Activated CD8-positive, alpha-beta T cell treated with anti-CD3 and anti-CD28 coated beads for 36 hours (primary cell): Measurements from ENCODE around the gene KIAA1210. TPM values are rescaled to one million over a fixed set of nuclear protein-coding genes. Genes with fewer than 3 reads are reported as not detected.

ENCODE experiments used
- ATAC-seq: fragments of 200-7000 bp; cut with Tn5 transposase; one replicate; pipeline ENCODE4 v1.10.0; 2021; ENCODE audit warnings: mild to moderate bottlenecking, moderate library complexity
- CTCF ChIA-PET: fragments of 350-600 bp; sonication (Branson Sonifier 250); formaldehyde crosslinking; loops from one replicate; lab custom pipeline; 2021; ENCODE audit warnings: antibody characterized with exemption; lab: Charles Lee
- POLR2A ChIA-PET: fragments of 350-600 bp; sonication (Branson Sonifier 250); formaldehyde crosslinking; loops from one replicate; lab custom pipeline; 2021; ENCODE audit warnings: antibody characterized with exemption; lab: Charles Lee
- DNase-seq: peaks from one replicate; pipeline ENCODE4 v3.0.0-alpha.2; 2020
- H3K27ac Mint-ChIP-seq: one replicate; pipeline ENCODE4 v1.8.0; 2021; ENCODE audit warnings: mild to moderate bottlenecking, mixed read lengths
- H3K27me3 Mint-ChIP-seq: one replicate; pipeline ENCODE4 v1.8.0; 2021; ENCODE audit warnings: mixed read lengths
- H3K36me3 Mint-ChIP-seq: one replicate; pipeline ENCODE4 v1.8.0; 2021; ENCODE audit warnings: low read depth, mixed read lengths
- H3K4me1 Mint-ChIP-seq: one replicate; pipeline ENCODE4 v1.8.0; 2021; ENCODE audit warnings: low read depth, mixed read lengths
- H3K4me3 Mint-ChIP-seq: one replicate; pipeline ENCODE4 v1.8.0; 2021; ENCODE audit warnings: mild to moderate bottlenecking, moderate library complexity, mixed read lengths
- H3K9me3 Mint-ChIP-seq: one replicate; pipeline ENCODE4 v1.8.0; 2021; ENCODE audit warnings: mixed read lengths
- intact Hi-C: fragments of 100-400 bp; cut with micrococcal nuclease; formaldehyde crosslinking; loops from one replicate; pipeline ENCODE4 v1.10.0; 2022
- total RNA-seq, 2 experiments: library from RNA; stranded (reverse); gene quantifications; one replicate each; pipeline ENCODE4 v1.2.3, GENCODE V29; 2021
- TF ChIP-seq, protein P1 (sequence below): fragments of 200-600 bp; IDR thresholded peaks from one replicate; pipeline ENCODE4 v1.8.0; 2022; ENCODE audit warnings: antibody characterized with exemption, mild to moderate bottlenecking

The KIAA1210 gene
- total RNA-seq, 2 experiments from 2014 or later: not detected

GRCh38 chrX:119087121-119087520, 40.5 kb downstream of the KIAA1210 start:
- ChIA-PET POLR2A (no interaction called here), CTCF (no interaction called here)
- no peak overlapping the region for H3K27ac Mint-ChIP-seq
- no peaks in the 10 kb centered on the region for H3K4me1 Mint-ChIP-seq
- no peak for ATAC-seq
- intact Hi-C loops: no loop called here
- no peaks in the 10 kb centered on the region for H3K9me3 Mint-ChIP-seq
- H3K4me3 Mint-ChIP-seq: no peak overlapping the region
- DNase-seq: no peak
- no peaks in the 10 kb centered on the region for H3K36me3 Mint-ChIP-seq
- TF ChIP-seq, protein P1, sequence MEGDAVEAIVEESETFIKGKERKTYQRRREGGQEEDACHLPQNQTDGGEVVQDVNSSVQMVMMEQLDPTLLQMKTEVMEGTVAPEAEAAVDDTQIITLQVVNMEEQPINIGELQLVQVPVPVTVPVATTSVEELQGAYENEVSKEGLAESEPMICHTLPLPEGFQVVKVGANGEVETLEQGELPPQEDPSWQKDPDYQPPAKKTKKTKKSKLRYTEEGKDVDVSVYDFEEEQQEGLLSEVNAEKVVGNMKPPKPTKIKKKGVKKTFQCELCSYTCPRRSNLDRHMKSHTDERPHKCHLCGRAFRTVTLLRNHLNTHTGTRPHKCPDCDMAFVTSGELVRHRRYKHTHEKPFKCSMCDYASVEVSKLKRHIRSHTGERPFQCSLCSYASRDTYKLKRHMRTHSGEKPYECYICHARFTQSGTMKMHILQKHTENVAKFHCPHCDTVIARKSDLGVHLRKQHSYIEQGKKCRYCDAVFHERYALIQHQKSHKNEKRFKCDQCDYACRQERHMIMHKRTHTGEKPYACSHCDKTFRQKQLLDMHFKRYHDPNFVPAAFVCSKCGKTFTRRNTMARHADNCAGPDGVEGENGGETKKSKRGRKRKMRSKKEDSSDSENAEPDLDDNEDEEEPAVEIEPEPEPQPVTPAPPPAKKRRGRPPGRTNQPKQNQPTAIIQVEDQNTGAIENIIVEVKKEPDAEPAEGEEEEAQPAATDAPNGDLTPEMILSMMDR: no peak
- H3K27me3 Mint-ChIP-seq: no peaks in the 10 kb centered on the region

DNA sequence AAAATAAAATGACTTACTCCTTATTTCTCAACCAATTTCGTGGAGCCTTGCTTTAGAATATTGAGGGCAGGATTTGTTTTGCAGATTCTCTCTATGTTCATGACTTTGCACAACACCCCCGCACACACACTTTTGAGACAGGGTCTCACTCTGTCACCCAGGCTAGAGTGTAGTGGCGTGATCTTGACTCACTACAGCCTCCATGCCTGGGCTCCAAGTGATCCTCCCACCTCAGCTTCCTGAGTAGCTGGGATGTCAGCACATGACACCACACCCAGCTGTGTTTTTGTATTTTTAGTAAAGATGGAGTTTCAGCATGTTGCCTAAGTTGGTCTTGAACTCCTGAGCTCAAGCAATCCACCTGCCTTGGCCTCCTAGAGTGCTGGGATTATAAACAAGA, 42.8 kb downstream of the KIAA1210 start:
- TF ChIP-seq, protein P1: no peak
- H3K27me3 Mint-ChIP-seq: no peaks in the 10 kb centered on the region
- no peaks in the 10 kb centered on the region for H3K9me3 Mint-ChIP-seq
- ATAC-seq (no peak), DNase-seq (no peak)
- no peaks in the 10 kb centered on the region for H3K36me3 Mint-ChIP-seq
- H3K4me1 Mint-ChIP-seq: no peaks in the 10 kb centered on the region
- H3K27ac Mint-ChIP-seq: no peak overlapping the region
- intact Hi-C loops: no loop called here
- ChIA-PET POLR2A (no interaction called here), CTCF (no interaction called here)
- H3K4me3 Mint-ChIP-seq: no peak overlapping the region

DNA sequence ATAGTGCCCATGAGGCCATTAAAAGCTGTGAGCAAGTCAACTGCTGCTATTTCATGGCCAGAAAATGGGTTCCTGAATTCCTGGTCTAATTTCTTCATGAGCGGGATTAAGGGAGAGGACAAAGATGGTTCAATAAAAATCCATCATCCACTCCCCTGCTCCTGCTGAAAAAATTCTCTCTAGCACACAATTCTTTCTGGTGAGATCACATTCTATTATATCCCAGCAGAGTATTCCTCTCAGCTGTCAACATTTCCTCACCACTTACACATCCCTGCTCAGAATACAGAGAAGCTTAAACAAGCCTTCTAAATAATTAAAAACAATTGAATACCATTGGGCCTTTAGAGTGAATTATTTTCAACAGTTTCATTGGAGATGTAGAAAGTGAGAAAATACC, 45.3 kb downstream of the KIAA1210 start:
- Mint-ChIP-seq H3K36me3 (no peaks in the 10 kb centered on the region), H3K4me1 (no peaks in the 10 kb centered on the region), H3K4me3 (no peak overlapping the region), H3K27me3 (no peaks in the 10 kb centered on the region), H3K27ac (no peak overlapping the region), H3K9me3 (no peaks in the 10 kb centered on the region)
- DNase-seq (no peak), ATAC-seq (no peak)
- TF ChIP-seq, protein P1: no peak
- intact Hi-C loops: no loop called here
- ChIA-PET CTCF (interaction anchor here (1.0 to 1.9 kb wide), 2 partner anchors 15 to 37 kb away, joined by 3 to 5 read pairs; no protein-coding TSS in a partner anchor), POLR2A (no interaction called here)

DNA sequence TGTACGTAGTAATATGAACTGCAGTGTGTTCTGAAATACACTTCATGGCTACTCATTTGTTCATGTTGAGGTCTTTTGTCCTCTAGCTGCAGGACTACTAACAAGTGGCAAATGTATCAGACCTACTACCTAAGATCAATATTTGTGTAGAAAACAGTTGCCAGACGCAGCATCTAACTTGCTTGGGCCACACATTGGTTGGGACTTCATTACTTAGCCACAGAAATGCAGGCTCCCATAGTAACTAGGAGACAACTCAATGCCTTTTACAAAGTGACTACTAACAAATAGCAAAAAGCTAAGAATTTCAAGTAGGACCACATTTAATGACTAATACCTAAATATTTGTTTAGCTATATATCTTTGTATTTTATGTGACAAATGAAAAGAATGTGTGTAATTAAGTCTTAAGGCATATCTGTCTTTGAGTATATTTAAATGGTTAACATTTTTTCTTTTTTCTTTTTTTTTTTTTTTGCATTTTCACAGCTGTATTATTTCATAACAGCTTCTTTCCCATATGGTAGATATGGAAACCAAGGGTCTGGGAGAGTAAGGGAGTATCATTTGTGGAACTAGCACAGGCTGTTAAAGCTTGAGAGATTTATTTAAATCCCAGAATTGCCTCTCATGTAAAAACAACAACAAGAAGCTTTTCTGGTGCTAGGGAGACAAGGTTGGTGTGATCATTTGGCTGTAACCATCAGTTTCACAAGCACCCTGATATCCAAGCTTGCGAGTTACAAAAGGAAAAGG, 52.2 kb downstream of the KIAA1210 start:
- intact Hi-C loops: no loop called here
- H3K27ac Mint-ChIP-seq: no peak overlapping the region
- no peaks in the 10 kb centered on the region for H3K27me3 Mint-ChIP-seq
- no peak for ATAC-seq
- no peak for DNase-seq
- no peaks in the 10 kb centered on the region for H3K4me1 Mint-ChIP-seq
- no peak overlapping the region for H3K4me3 Mint-ChIP-seq
- H3K36me3 Mint-ChIP-seq: no peaks in the 10 kb centered on the region
- ChIA-PET POLR2A (no interaction called here), CTCF (no interaction called here)
- H3K9me3 Mint-ChIP-seq: no peaks in the 10 kb centered on the region
- TF ChIP-seq, protein P1: no peak

- ChIA-PET CTCF (interaction anchor here (1.3 kb wide), 1 partner anchor 69 kb away, joined by 3 read pairs; no protein-coding TSS in a partner anchor), POLR2A (no interaction called here)
- DNase-seq (no peak), ATAC-seq (no peak)
- no peaks in the 10 kb centered on the region for H3K4me1 Mint-ChIP-seq
- TF ChIP-seq, protein P1: no peak
- H3K4me3 Mint-ChIP-seq: no peak overlapping the region
- H3K27ac Mint-ChIP-seq: no peak overlapping the region
- H3K9me3 Mint-ChIP-seq: no peaks in the 10 kb centered on the region
- no peaks in the 10 kb centered on the region for H3K27me3 Mint-ChIP-seq
- H3K36me3 Mint-ChIP-seq: no peaks in the 10 kb centered on the region
- intact Hi-C loops: no loop called here
These were observed 53.7 kb downstream of the KIAA1210 start for GRCh38 chrX:119073911-119074310.
